MG63 (cell line): ENCODE measurements around the gene TRERF1. TPM values are rescaled to one million over a fixed set of nuclear protein-coding genes. Genes with fewer than 3 reads are reported as not detected.
"Not testable (repeated sequence)": the region's sequence is repeated elsewhere in the genome, so short reads cannot be mapped to it uniquely, and the experiment has no call there.

Experiments
- DNase-seq: peaks from one replicate; pipeline ENCODE4 v3.0.0-alpha.2; 2020
- H3K27me3 ChIP-seq: fragments of 250-450 bp; sonication (Bioruptor Pico); 2 replicates; pipeline ENCODE4 v1.5.1; 2020; ENCODE audit warnings: mild to moderate bottlenecking, moderate library complexity
- H3K36me3 ChIP-seq: fragments of 250-450 bp; sonication (Bioruptor Pico); 2 replicates; pipeline ENCODE4 v1.5.1; 2020; ENCODE audit warnings: mild to moderate bottlenecking, moderate library complexity
- H3K4me3 ChIP-seq: fragments of 250-450 bp; sonication (Bioruptor Pico); 2 replicates; pipeline ENCODE4 v1.5.1; 2020; ENCODE audit warnings: mild to moderate bottlenecking, moderate library complexity
- H3K9me3 ChIP-seq: fragments of 250-450 bp; sonication (Bioruptor Pico); 2 replicates; pipeline ENCODE4 v1.5.1; 2020; ENCODE audit warnings: mild to moderate bottlenecking, moderate library complexity
- total RNA-seq: library from RNA; depleted of rRNA; stranded (reverse); fragments of >200 nt; shearing (Covaris generic); gene quantifications from 2 replicates; pipeline ENCODE4 v1.2.3, GENCODE V29; 2014; ENCODE audit warnings: low replicate concordance

The TRERF1 gene
- total RNA-seq, 1 experiment from 2014 or later: 2.1 TPM

DNA sequence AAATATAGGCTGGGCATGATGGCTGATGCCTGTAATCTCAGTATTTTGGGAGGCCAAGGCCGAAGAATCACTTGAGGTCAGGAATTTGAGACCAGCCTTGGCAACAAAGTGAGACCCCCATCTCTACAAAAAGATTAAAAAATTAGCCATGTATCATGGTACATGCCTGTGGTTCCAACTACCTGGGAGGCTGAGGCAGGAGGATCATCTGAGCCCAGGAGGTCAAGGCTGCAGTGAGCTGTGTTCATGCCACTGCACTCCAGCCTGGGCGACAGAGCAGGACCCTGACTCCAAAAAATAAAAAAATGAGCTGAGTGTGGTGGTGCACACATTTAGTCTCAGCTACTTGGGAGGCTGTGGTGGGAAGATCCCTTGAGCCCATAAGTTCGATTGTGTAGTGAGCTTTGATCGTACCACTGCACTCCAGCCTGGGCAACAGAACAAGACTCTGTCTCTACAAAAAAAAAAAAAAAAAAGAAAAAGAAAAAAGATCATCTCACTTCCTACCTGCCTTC lies 246.9 kb downstream of the TRERF1 start:
- DNase-seq: no peak
- Histone ChIP-seq H3K36me3 (peaks cover 28% of the 10 kb centered on the region), H3K9me3 (no peaks in the 10 kb centered on the region), H3K4me3 (no peak overlapping the region), H3K27me3 (no peaks in the 10 kb centered on the region)

DNA sequence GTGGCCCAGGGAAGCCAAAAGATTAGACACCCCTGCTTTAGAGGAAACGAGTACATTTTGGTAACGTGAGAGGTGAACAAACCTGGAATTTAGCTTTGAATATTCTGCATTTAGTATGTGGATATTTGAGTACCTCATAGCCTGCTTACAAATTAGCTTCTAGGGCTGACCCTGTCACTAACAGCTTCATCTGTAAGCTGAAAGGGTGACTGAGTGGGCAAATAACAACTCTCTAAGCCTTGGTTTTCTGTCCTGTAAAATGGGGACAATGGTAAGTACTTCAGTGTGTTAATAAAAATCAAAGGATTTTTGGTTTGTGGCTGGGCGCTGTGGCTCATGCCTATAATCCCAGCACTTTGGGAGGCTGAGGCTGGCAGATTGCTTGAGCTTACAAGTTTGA lies 248.5 kb downstream of the TRERF1 start:
- no peak for DNase-seq
- Histone ChIP-seq H3K36me3 (peaks cover 13% of the 10 kb centered on the region), H3K27me3 (no peaks in the 10 kb centered on the region), H3K4me3 (no peak overlapping the region), H3K9me3 (no peaks in the 10 kb centered on the region)

DNA sequence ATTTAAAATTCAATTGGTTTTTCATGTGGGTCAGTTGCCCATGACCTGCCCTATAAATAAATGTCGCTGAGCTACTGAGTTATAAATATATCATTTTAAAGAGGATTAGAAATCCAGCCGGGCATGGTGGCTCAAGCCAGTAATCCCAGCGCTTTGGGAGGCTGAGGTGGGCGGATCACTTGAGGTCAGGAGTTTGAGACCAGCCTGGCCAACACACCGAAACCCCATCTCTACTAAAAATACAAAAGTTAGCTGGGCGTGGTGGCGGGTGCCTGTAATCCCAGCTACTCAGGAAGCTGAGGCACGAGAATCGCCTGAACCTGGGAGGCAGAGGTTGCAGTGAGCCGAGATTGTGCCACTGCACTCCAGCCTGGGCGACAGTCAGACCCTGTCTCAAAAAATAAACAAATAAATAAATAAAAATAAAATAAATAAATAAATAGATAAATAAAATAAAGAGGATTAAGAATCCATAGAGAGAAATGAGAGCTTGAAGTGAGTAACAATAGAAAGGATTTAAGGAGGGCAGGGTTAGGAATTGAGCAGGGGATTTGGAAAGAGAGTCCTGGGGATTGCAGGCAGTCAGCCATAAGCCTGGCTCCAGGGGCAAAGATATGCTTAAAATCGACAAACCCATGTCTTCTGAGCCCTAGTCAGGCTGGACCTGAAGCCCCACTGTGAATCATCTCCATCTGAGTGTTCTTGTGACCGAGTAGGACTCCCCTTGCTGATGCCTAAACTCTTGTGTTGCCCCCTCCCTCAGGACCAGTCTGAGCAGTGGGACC lies 249.4 kb downstream of the TRERF1 start:
- H3K4me3 ChIP-seq, H3K36me3 ChIP-seq, H3K9me3 ChIP-seq, H3K27me3 ChIP-seq: not testable (repeated sequence)
- DNase-seq: peak; percentile 16

DNA sequence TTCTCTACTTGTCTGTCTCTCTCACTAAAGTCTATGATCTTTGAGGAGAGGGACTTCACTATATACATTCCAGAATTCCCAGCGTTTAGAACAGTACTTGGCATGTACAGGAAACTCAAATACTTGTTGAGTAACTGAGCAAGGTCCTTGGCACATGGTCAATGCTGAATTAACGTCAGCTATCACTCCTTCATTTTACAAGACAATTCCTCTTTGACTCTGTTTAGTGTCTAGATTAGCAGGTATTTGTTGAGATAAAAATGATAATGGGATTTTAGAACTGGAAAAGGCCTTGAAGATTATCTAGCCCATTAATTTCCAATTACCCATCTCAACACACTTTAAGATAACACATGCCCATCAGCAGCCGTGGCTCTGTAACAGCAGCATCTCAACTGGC lies 250.3 kb downstream of the TRERF1 start:
- no peaks in the 10 kb centered on the region for H3K27me3 ChIP-seq
- H3K9me3 ChIP-seq: no peaks in the 10 kb centered on the region
- H3K36me3 ChIP-seq: peaks cover 6% of the 10 kb centered on the region
- DNase-seq: peak; percentile 19
- no peak overlapping the region for H3K4me3 ChIP-seq

DNA sequence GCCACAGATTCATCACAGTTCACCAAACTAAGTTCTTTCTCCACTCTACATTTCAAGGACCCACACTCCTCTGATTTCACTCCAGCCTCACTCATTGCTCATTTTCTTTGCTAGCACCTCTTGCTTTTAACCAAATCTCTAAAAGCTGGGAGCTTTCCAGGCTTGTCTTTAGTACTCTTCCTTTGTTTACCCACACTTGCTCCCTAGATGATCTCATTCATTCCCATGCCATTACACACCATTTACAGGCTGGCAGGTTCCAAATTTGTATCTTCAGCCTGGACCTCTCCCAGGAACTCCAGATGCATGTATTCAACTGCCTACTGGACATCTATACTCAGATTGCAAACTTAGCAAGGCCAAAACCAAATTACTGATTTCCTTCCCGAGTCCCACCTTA lies 251.7 kb downstream of the TRERF1 start:
- Histone ChIP-seq H3K36me3 (no peaks in the 10 kb centered on the region; the same call in 1 of the 2 replicates), H3K9me3 (no peaks in the 10 kb centered on the region), H3K4me3 (no peak overlapping the region), H3K27me3 (no peaks in the 10 kb centered on the region)
- DNase-seq: peak; percentile 75

DNA sequence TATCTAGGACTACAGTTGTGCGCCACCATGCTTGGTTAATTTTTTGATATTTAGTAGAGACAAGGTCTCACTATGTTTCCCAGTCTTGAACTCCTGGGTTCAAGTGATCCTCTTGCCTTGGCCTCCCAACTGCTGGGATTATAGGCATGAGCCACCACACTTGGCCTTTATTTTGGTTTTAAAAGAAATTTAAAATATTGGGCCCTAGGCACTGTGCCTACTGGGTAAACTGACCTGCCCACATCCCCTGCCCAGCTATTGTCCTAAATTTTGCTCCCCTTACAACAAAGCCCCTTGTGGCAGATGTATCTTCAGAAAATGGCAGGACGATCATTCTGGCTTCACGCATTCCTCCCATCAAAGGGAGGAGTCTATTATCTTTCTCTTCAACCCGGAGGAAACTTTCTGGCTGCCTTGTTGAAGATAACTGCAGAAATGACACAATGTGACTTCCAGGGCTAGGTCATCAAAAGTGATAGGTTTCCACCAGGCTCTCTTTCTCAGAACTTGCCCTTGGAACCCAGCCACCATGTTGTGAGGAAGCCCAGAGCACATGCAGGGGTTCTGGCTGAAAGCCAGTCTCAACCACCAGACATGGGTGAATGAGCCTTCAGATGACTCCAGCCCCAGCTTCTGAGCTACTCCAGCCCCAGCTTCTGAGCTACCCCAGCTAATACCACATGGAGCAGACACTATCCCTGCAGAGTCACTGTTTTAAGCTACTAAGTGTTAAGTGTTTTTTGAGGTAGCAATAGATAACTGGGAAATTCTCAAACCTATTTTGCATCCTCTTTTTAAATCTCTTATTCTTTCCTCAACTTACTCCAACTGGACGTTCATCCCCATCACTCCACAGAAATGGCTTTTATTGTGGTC lies 252.4 kb downstream of the TRERF1 start:
- H3K27me3 ChIP-seq: no peaks in the 10 kb centered on the region
- no peak overlapping the region for H3K4me3 ChIP-seq
- no peaks in the 10 kb centered on the region for H3K9me3 ChIP-seq
- H3K36me3 ChIP-seq: no peaks in the 10 kb centered on the region; the same call in 1 of the 2 replicates
- peak; percentile 84 for DNase-seq

DNA sequence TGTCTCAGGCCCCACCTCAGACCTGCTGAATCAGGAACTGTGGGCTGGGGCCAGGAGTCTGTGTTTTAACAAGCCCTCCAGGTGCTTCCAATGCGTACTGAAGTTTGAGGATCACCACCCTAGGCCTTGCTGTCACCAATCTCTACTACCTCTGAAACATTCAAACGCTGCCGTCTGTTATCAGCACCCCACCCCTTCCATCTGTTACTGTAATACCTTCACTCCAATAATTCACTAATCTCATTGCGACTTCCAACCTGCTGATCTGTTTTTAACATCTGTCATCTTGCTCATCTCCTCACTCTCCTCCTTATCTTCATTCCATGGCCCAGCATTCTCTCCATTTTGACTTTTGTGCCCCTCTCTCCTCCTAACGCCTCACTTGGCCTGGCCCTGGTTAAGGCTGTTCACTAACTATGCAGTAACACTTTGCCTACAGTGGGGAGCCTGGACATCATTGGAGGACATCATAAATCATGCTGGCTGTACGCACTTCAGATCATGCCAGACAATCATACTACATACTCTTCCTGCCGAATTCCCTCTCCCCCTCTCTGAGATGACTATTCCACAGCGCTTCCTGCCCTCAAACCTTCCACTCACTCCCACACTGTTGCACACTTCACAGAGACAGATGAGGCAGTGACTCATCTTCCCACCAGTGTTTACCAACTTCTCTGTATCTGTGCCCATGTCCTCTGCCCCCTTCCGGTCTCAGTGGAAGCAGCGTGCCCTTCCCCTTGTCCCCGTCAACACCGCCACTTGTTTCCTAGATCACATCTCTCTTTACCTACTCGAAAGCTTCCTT lies 254.0 kb downstream of the TRERF1 start:
- Histone ChIP-seq H3K27me3 (no peaks in the 10 kb centered on the region), H3K4me3 (no peak overlapping the region), H3K36me3 (no peaks in the 10 kb centered on the region)

DNA sequence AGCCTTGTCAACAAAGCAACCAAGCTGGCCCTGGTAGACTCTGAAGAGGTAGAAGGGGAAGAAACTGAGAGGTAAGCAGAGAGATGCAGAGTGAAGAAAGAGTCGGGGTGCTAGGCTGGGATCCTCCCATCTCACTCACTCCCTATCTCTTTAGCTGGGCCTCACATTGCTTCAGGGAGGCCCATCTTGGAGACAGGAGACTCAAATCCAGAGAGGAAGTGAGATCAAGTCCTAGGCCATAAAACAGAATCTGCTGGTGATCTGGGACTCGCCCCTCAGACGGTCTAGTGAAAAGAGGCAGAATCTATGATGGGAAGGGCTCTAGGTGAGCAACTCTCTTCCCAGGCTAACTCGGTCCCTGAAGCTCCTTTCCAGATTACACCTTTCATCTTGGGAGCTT lies 256.3 kb downstream of the TRERF1 start:
- no peak for DNase-seq

More for the DNA sequence above, 254.0 kb downstream of the TRERF1 start:
- no peak for DNase-seq
- no peaks in the 10 kb centered on the region for H3K9me3 ChIP-seq

DNA sequence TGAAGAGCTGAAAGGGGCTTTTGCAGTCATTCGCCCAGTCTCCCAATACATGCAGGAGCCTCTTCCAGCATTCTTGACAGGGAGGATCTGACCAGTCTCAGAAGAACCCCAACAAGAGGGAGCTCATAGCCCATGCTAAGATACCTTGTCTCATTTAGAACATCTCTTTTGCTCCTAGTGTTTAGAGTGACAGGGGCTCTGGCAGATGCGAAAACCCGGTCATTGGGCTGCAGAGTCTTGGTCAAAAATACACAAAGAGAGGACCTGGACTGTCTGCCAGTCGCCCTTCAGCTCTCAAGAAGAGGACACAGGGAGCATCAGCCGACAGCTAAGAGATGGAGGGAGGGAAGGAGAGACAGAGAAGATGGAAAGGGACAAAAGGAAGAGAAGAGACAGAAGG lies 257.7 kb downstream of the TRERF1 start:
- Histone ChIP-seq H3K4me3 (no peak overlapping the region), H3K9me3 (no peaks in the 10 kb centered on the region), H3K27me3 (no peaks in the 10 kb centered on the region), H3K36me3 (no peaks in the 10 kb centered on the region)
- no peak for DNase-seq

More for the DNA sequence above, 256.3 kb downstream of the TRERF1 start:
- Histone ChIP-seq H3K27me3 (no peaks in the 10 kb centered on the region), H3K36me3 (no peaks in the 10 kb centered on the region), H3K9me3 (no peaks in the 10 kb centered on the region), H3K4me3 (no peak overlapping the region)

DNA sequence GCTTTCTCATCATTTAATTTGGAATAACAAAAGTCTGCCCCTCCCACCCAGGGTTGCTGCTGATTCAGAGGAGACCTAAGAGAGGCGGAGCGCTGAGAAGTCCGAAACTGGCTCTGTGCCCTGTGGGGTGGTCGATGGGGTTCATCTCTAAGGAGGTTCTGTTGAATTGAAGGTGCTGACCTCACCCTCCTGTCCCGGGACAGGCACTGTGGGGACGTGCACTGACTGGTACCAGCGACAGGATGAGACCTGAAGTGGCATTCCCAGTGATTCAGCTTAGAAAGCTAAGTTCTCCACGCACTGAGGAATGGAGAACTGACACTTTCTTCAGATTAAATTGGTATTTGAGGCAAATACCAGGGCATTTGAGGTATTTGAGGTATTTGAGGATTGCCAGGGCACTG lies 258.2 kb downstream of the TRERF1 start:
- Histone ChIP-seq H3K27me3 (no peaks in the 10 kb centered on the region), H3K4me3 (no peak overlapping the region), H3K36me3 (no peaks in the 10 kb centered on the region), H3K9me3 (no peaks in the 10 kb centered on the region)
- peak; percentile 7 for DNase-seq

DNA sequence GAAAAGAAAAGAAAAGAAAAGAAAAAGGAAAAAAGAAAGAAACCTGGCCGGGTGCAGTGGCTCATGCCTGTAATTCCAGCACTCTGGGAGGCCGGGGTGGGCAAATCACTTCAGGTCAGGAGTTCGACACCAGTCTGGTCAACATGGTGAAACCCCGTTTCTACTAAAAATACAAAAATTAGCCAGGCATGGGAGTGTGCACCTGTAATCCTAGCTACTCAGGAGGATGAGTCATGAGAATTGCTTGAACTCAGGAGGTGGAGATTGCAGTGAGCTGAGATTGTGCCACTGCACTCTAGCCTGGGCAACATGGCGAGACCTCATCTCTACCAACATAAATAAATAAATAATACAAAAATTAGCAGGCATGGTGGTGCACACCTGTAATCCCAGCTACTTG lies 259.3 kb downstream of the TRERF1 start:
- not testable (repeated sequence) for H3K36me3 ChIP-seq, DNase-seq, H3K4me3 ChIP-seq, H3K9me3 ChIP-seq, H3K27me3 ChIP-seq

DNA sequence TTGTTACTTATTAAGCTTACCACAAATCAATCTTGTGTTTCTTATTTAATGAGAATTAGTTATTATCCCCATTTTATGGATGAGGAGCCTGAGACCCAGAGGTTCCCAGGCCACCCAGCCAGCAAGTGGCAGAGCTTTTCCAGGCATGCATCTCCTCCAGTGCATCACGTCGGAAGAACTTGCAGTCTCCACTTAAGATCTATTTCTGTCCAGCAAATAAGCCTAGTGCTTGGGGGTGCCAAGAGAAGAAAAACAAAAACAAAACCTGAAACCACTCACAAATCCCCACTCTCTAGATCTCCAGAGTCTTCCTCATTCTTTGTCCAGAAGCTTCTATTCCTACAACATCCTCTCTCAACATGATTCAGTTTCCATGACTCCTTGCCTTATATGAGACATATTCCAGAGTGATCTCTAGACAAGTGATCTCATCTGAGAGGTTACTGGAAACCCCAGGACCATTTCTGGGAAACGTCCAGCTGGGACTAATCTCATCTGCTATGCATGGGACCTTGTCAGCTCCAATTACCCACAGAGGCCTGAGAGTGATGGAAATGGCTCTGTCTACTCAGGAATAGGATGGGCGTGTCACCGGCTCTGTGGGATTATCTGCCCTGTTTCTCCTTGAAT lies 261.1 kb downstream of the TRERF1 start:
- peak; percentile 59 for DNase-seq
- no peaks in the 10 kb centered on the region for H3K27me3 ChIP-seq

DNA sequence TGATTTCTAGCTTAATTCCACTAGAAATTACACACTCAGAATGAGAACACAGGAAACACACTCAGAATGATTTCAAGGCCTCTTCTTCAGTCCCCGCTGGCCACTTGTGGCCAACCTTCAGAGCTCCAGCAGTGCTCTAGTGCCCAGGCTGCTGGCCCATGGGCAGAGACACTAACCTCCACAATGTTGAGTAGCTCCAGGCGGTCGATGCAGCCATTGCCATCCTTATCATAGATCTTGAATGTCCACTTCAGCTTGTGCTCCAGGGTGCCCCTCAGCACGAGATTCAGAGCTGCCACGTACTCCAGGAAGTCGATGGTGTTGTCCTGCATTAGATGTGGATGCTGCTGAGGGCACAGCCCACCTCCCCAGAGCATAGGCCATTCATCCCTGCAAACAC lies 263.3 kb downstream of the TRERF1 start:
- DNase-seq: no peak
- Histone ChIP-seq H3K4me3 (no peak overlapping the region), H3K9me3 (no peaks in the 10 kb centered on the region), H3K27me3 (no peaks in the 10 kb centered on the region), H3K36me3 (no peaks in the 10 kb centered on the region)

More for the DNA sequence above, 261.1 kb downstream of the TRERF1 start:
- Histone ChIP-seq H3K9me3 (no peaks in the 10 kb centered on the region), H3K36me3 (no peaks in the 10 kb centered on the region), H3K4me3 (no peak overlapping the region)

DNA sequence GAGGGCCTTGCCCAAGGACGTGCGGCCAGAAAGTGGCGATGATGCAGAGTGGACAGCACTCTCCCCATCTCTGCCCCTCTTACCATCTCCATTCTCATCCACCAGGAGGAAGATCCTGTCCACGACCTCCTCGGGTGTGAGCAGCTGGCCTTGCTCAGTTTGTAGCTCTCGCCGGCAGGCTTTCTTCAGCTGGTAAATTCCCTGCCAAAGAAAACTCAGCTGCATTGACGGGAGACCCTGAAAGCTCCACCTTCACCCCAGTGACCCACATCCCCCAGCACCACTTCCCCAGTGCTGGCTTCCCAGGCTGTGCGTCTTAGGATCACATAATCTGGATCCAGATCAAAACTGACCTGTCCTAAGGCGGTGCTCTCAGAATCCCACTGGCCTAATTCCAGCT lies 266.1 kb downstream of the TRERF1 start:
- no peak for DNase-seq
- Histone ChIP-seq H3K27me3 (no peaks in the 10 kb centered on the region), H3K9me3 (no peaks in the 10 kb centered on the region), H3K36me3 (no peaks in the 10 kb centered on the region), H3K4me3 (no peak overlapping the region)

DNA sequence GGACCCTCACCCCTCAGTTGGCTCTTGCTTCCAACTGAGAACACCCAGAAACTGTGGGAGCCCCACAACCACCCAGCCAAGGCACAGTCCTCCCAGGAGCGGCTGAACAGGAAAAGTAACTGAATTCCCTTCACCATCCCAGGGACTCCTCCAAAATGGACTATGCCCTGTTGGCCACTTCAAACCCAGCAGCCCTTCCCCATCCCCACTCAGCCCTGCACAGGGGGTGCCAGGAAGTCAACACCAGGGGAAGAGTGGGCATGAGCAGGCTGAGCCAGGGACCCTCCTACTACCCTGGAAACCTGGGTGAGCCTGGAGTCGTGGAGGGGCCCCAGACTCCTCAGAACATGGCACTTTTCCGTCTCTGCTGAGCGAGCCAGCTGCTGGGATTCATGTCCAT lies 267.3 kb downstream of the TRERF1 start:
- no peak overlapping the region for H3K4me3 ChIP-seq
- no peaks in the 10 kb centered on the region for H3K27me3 ChIP-seq
- H3K36me3 ChIP-seq: no peaks in the 10 kb centered on the region
- DNase-seq: no peak
- H3K9me3 ChIP-seq: no peaks in the 10 kb centered on the region

DNA sequence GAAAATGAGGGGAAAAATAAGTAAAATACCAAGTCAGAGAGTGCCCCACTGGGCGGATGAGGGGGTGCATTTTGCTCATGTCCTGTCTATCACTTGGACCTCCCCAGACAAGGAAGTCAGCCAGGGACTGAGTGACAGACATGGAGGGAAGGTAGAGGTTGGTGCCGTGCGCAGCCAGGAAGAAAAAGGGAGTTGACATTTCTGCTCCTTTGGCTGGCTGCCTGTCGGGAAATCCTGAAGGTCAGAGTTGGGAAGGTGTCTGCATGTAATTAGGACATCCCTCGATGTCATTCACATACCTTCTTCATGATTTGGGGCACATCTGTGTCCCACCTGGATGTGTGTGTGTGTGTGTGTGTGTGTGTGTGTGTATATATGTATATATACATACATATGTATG lies 269.6 kb downstream of the TRERF1 start:
- Histone ChIP-seq H3K9me3 (no peaks in the 10 kb centered on the region), H3K36me3 (no peaks in the 10 kb centered on the region), H3K27me3 (no peaks in the 10 kb centered on the region), H3K4me3 (no peak overlapping the region)
- DNase-seq: no peak
